Heart right ventricle (tissue), 16 donors: ENCODE results near the gene YARS2. TPM values are rescaled to one million over a fixed set of nuclear protein-coding genes. Genes with fewer than 3 reads are reported as not detected.

ENCODE experiments used
- ATAC-seq, 8 donors: fragments of 200-7000 bp; cut with Tn5 transposase; one replicate each; pipeline ENCODE4 v1.9.1; 2020; ENCODE audit warnings: mild to moderate bottlenecking in 8 of 8, moderate library complexity in 8 of 8, moderate number of reproducible peaks in 1 of 8
- DNase-seq, 2 donors: peaks; one replicate each; pipeline ENCODE4 v3.0.0-alpha.2; 2020
- H3K27ac ChIP-seq, 10 donors: fragments of 200-600 bp; sonication (generic) in 2 of 10; one replicate each; pipeline versions ENCODE4 v1.5.0 to v1.8.0; 2020 to 2022; ENCODE audit warnings: mild to moderate bottlenecking in 3 of 10
- H3K27me3 ChIP-seq, 7 donors: fragments of 200-600 bp; one replicate each; pipeline ENCODE4 v1.8.0; 2021 to 2022; ENCODE audit warnings: mild to moderate bottlenecking in 2 of 7
- H3K36me3 ChIP-seq, 9 donors: fragments of 200-600 bp; sonication (generic) in 1 of 9; one replicate each; pipeline versions ENCODE4 v1.5.0 to v1.8.0; 2020 to 2022; ENCODE audit warnings: mild to moderate bottlenecking in 2 of 9
- H3K4me1 ChIP-seq, 9 donors: fragments of 200-600 bp; sonication (generic) in 1 of 9; one replicate each; pipeline versions ENCODE4 v1.5.0 to v1.8.0; 2020 to 2022; ENCODE audit warnings: mild to moderate bottlenecking in 4 of 9
- H3K4me3 ChIP-seq, 10 donors: fragments of 200-600 bp; sonication (generic) in 2 of 10; one replicate each; pipeline versions ENCODE4 v1.5.0 to v1.8.0; 2020 to 2022; ENCODE audit warnings: mild to moderate bottlenecking in 7 of 10, moderate library complexity in 2 of 10
- H3K9me3 ChIP-seq, 11 donors: fragments of 200-600 bp in 10 of 11; sonication (generic) in 2 of 11; one replicate each; pipeline versions ENCODE4 v1.5.0 to v1.8.0; 2013 to 2022; ENCODE audit warnings: mild to moderate bottlenecking in 2 of 11, control low read depth in 1 of 11, moderate library complexity in 1 of 11
- CTCF ChIP-seq, 9 donors: fragments of 200-600 bp; sonication (generic) in 2 of 9; IDR thresholded peaks; one replicate each; pipeline versions ENCODE4 v1.5.0 to v1.8.0; 2021 to 2022; ENCODE audit warnings: antibody characterized with exemption in 9 of 9, mild to moderate bottlenecking in 5 of 9, moderate library complexity in 1 of 9
- WGBS, 2 donors: extraction: QIAGEN DNeasy Blood & Tissue Kit; methylation state at CpG; one replicate each; pipeline ENCODE4 v1.1.7; 2013; ENCODE audit warnings: inconsistent platforms in 1 of 2; 5-methylcytosine and 5-hydroxymethylcytosine counted together
- intact Hi-C, 10 donors: fragments of 100-400 bp; cut with DNase I; formaldehyde crosslinking; loops; one replicate each; pipeline versions ENCODE4 v1.11.1 to v1.14.2; 2022
- polyA plus RNA-seq, 2 donors: library from polyadenylated mRNA; stranded (reverse); fragments of 200-250 nt; gene quantifications; one replicate each; pipeline ENCODE4 v1.2.3, GENCODE V29; 2013
- total RNA-seq, 10 donors: library from RNA; stranded (reverse); fragmentation: NEBNext Ultra II Directional in 3 of 10; extraction: Animal tissue kit (Norgen Biotek cat#: 25700) in 3 of 10; gene quantifications; one replicate each; pipeline versions ENCODE4 v1.2.1 to v1.2.4, GENCODE V29; 2021 to 2023
- donor health status: Arrhythmogenic right ventricular cardiomyopathy.
- donor health status: ischemic (EF 13 %, LVEDD 7.1; RV severe dilation, severe dysfunction).
- donor health status: healthy with polysubstance abuse.
- donor health status: DM: no; HTN: yes; CAD: no.
- donor health status: DM: no; HTN: no; CAD: no.
- donor health status: ischemic (EF 25% LVEDD 6.9; RV normal size, moderate dysfunction).
- donor health status: ischemic (EF 25% LVEDD 5.7; RV mildly dilated, moderate dysfunction).
- donor health status: healthy.
- donor health status: DM: yes; HTN: yes; CAD: no.
- donor health status: Ischemic cardiomyopathy.
- donor health status: ischemic (EF 35%, LVEDD 5.7; RV mildly dilated, moderate dysfunction).
- donor health status: nonischemic (EF 11% LVEDD 7.7; RV severe dilation, severe dysfunction).
- donor health status: DM: yes; HTN: yes; CAD: no.
- donor health status: PGD.
- donor health status: ischemic (EF 29% LVEDD 5.4; RV normal size, mild dysfunction).
- donor health status: nonischemic (EF 23%, LVEDD 6.1; RV moderate dilation, normal function).

Gene YARS2
- total and polyA plus RNA-seq, 12 donors = 8.4 to 16.9 (median 12.7) TPM

GRCh38 chr12:32697445-32697844 is 58.3 kb downstream of the YARS2 start:
- 90 to 98% methylated on average over 1 of the region's 1 CpG for WGBS, 2 donors

More at GRCh38 chr12:32697445-32697844, 58.3 kb downstream of the YARS2 start:
- no peak for ATAC-seq
- TF ChIP-seq CTCF (IDR thresholded peaks at IDR 0.05) = no peak
- DNase-seq = no peak
- Histone ChIP-seq H3K27me3 (no peaks in the 10 kb centered on the region), H3K4me3 (no peak overlapping the region), H3K9me3 (peaks cover 0 to 7% (median 0%) of the 10 kb centered on the region in 11 donors), H3K4me1 (peaks cover 0 to 8% (median 0%) of the 10 kb centered on the region in 9 donors), H3K27ac (no peak overlapping the region), H3K36me3 (peaks cover 0 to 23% (median 5%) of the 10 kb centered on the region in 9 donors)
- intact Hi-C loops = no loop called here

Other genes with a start within 250 kb of the YARS2 start
- 10 to 100 TPM; 52.6 to 81.5 (median 59.0) TPM for gene DNM1L, start 76.6 kb downstream of the YARS2 start, total RNA-seq
- 10 to 100 TPM; 32.3 to 43.5 TPM for gene DNM1L, start 76.6 kb downstream of the YARS2 start, polyA plus RNA-seq
- 100 to 1,000 TPM; 280 to 639 (median 425) TPM for gene PKP2, start 140.9 kb upstream of the YARS2 start, total RNA-seq
- 100 to 1,000 TPM in 1 of 2 donors, 10 to 100 TPM in 1; 92.3 to 137 TPM for gene PKP2, start 140.9 kb upstream of the YARS2 start, polyA plus RNA-seq